Activated CD4-positive, CD25-positive, alpha-beta regulatory T cell (primary cell): Measurements from ENCODE around the gene PRUNE2.
"Not testable (repeated sequence)": the region's sequence is repeated elsewhere in the genome, so short reads cannot be mapped to it uniquely, and the experiment has no call there.

ENCODE experiments used
- DNase-seq, 4 experiments: peaks; one replicate each; lab custom pipeline; 2025; lab: John Stamatoyannopoulos, UW

PRUNE2 gene

GRCh38 chr9:76697081-76697480, 208.8 kb downstream of the PRUNE2 start:
- DNase-seq, result no peak

GRCh38 chr9:76693912-76694311, 212.0 kb downstream of the PRUNE2 start:
- DNase-seq, result no peak

GRCh38 chr9:76692458-76693129, 213.3 kb downstream of the PRUNE2 start:
- no peak for DNase-seq

- DNase-seq, result no peak
Measured at GRCh38 chr9:76691517-76692313, 214.2 kb downstream of the PRUNE2 start.

GRCh38 chr9:76690973-76691370, 214.9 kb downstream of the PRUNE2 start:
- DNase-seq, result no peak

GRCh38 chr9:76690246-76690972, 215.5 kb downstream of the PRUNE2 start:
- no peak for DNase-seq

GRCh38 chr9:76688471-76689238, 217.3 kb downstream of the PRUNE2 start:
- DNase-seq, result no peak

GRCh38 chr9:76687861-76688391, 218.0 kb downstream of the PRUNE2 start:
- no peak for DNase-seq

GRCh38 chr9:76686756-76687155, 219.2 kb downstream of the PRUNE2 start:
- no peak for DNase-seq

GRCh38 chr9:76684213-76684612, 221.7 kb downstream of the PRUNE2 start:
- no peak for DNase-seq

GRCh38 chr9:76681556-76681955, 224.4 kb downstream of the PRUNE2 start:
- DNase-seq, result no peak

- no peak for DNase-seq
Measured at GRCh38 chr9:76680716-76681425, 225.0 kb downstream of the PRUNE2 start.

- DNase-seq, result no peak
Measured at GRCh38 chr9:76677481-76678055, 228.3 kb downstream of the PRUNE2 start.

GRCh38 chr9:76676857-76677256, 229.1 kb downstream of the PRUNE2 start:
- no peak for DNase-seq

GRCh38 chr9:76667521-76667957, 238.4 kb downstream of the PRUNE2 start:
- DNase-seq, result no peak

GRCh38 chr9:76665966-76666365, 239.9 kb downstream of the PRUNE2 start:
- not testable (repeated sequence) for DNase-seq

GRCh38 chr9:76665458-76665857, 240.5 kb downstream of the PRUNE2 start:
- no peak for DNase-seq

- no peak for DNase-seq
Measured at GRCh38 chr9:76664120-76664519, 241.8 kb downstream of the PRUNE2 start.

GRCh38 chr9:76662476-76663281, 243.2 kb downstream of the PRUNE2 start:
- DNase-seq, result no peak
